ENCODE results near the gene RAB27A. TPM values are rescaled to one million over a fixed set of nuclear protein-coding genes. Genes with fewer than 3 reads are reported as not detected.

RAB27A gene
- total RNA-seq, 1 donor from 2014 or later, result 17.8 TPM

- DNase-seq (ENCODE audit: low read depth), result no peak
- TF ChIP-seq CTCF (IDR thresholded peaks at IDR 0.05; ENCODE audit: insufficient read depth, low read depth, low read length) (no peak), EZH2 (IDR thresholded peaks at IDR 0.05; ENCODE audit: insufficient read depth, low read length) (no peak)
- Mint-ChIP-seq H3K27me3 (ENCODE audit: low read depth, unreplicated experiment) (no peaks in the 10 kb centered on the region), H3K36me3 (ENCODE audit: low read depth, unreplicated experiment) (no peaks in the 10 kb centered on the region), H3K4me3 (ENCODE audit: unreplicated experiment) (no peak overlapping the region), H3K27ac (ENCODE audit: unreplicated experiment) (no peak overlapping the region), H3K4me1 (ENCODE audit: low read depth, unreplicated experiment) (peaks cover 13% of the 10 kb centered on the region), H3K9me3 (ENCODE audit: unreplicated experiment) (no peaks in the 10 kb centered on the region)
- Histone ChIP-seq H3K4me2 (ENCODE audit: low read length) (no peak overlapping the region), H3K4me1 (ENCODE audit: insufficient read depth, low read length) (peaks cover 8% of the 10 kb centered on the region), H2AFZ (ENCODE audit: low read depth, low read length) (no peak overlapping the region), H3K9ac (ENCODE audit: low read length) (no peak overlapping the region), H3K36me3 (ENCODE audit: insufficient read depth, low read length) (no peaks in the 10 kb centered on the region), H4K20me1 (ENCODE audit: insufficient read depth, low read length) (no peaks in the 10 kb centered on the region), H3K79me2 (ENCODE audit: insufficient read depth, low read length) (no peaks in the 10 kb centered on the region), H3K9me3 (ENCODE audit: insufficient read depth, low read depth, low read length) (no peaks in the 10 kb centered on the region), H3K4me3 (ENCODE audit: insufficient read depth, low read depth, low read length) (no peak overlapping the region), H3K27ac (ENCODE audit: low read depth, low read length) (no peak overlapping the region), H3K27me3 (ENCODE audit: insufficient read depth, low read length) (no peaks in the 10 kb centered on the region)
- no peak for FAIRE-seq
Measured at GRCh38 chr15:55248895-55249294, 40.7 kb downstream of the RAB27A start.

- DNase-seq (ENCODE audit: low read depth) (no peak), FAIRE-seq (no peak)
- H3K27ac ChIP-seq (ENCODE audit: low read depth, low read length), result no peak overlapping the region
- no peak overlapping the region for H3K27ac Mint-ChIP-seq (ENCODE audit: unreplicated experiment)
- no peak overlapping the region for H3K9ac ChIP-seq (ENCODE audit: low read length)
- H3K9me3 ChIP-seq (ENCODE audit: insufficient read depth, low read depth, low read length), result no peaks in the 10 kb centered on the region
- no peak overlapping the region for H3K4me3 ChIP-seq (ENCODE audit: insufficient read depth, low read depth, low read length)
- no peaks in the 10 kb centered on the region for H3K9me3 Mint-ChIP-seq (ENCODE audit: unreplicated experiment)
- H3K27me3 Mint-ChIP-seq (ENCODE audit: low read depth, unreplicated experiment), result no peaks in the 10 kb centered on the region
- H3K4me2 ChIP-seq (ENCODE audit: low read length), result no peak overlapping the region
- H3K27me3 ChIP-seq (ENCODE audit: insufficient read depth, low read length), result no peaks in the 10 kb centered on the region
- peaks cover 6% of the 10 kb centered on the region for H3K4me1 Mint-ChIP-seq (ENCODE audit: low read depth, unreplicated experiment)
- H3K36me3 ChIP-seq (ENCODE audit: insufficient read depth, low read length), result no peaks in the 10 kb centered on the region
- H3K36me3 Mint-ChIP-seq (ENCODE audit: low read depth, unreplicated experiment), result no peaks in the 10 kb centered on the region
- no peak for TF ChIP-seq EZH2 (IDR thresholded peaks at IDR 0.05; ENCODE audit: insufficient read depth, low read length)
- no peak for TF ChIP-seq CTCF (IDR thresholded peaks at IDR 0.05; ENCODE audit: insufficient read depth, low read depth, low read length)
- no peaks in the 10 kb centered on the region for H4K20me1 ChIP-seq (ENCODE audit: insufficient read depth, low read length)
- H3K79me2 ChIP-seq (ENCODE audit: insufficient read depth, low read length), result no peaks in the 10 kb centered on the region
- H3K4me3 Mint-ChIP-seq (ENCODE audit: unreplicated experiment), result no peak overlapping the region
- H3K4me1 ChIP-seq (ENCODE audit: insufficient read depth, low read length), result no peaks in the 10 kb centered on the region
- no peak overlapping the region for H2AFZ ChIP-seq (ENCODE audit: low read depth, low read length)
Measured at GRCh38 chr15:55247766-55248427, 41.7 kb downstream of the RAB27A start.

DNA sequence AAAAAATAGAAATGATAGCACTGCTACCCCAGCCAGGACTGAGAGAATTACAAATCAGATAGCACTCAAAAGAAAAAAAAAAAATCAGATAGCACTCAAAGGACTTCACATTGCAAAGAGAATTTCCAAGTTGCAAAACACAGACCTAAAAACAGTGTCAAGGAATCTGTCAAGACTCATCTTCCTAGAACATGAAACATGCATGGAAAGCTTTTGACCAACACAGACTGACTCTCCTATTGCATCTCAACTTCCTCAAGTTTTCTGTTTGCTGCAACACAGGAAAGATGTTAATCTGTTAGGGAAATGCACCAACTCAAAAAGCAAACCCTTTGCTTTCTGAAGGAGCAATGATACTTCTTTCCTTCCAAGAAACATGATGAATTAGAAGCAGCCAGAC, 42.3 kb downstream of the RAB27A start:
- Histone ChIP-seq H3K4me1 (ENCODE audit: insufficient read depth, low read length) (no peaks in the 10 kb centered on the region), H3K36me3 (ENCODE audit: insufficient read depth, low read length) (no peaks in the 10 kb centered on the region), H4K20me1 (ENCODE audit: insufficient read depth, low read length) (no peaks in the 10 kb centered on the region), H3K27ac (ENCODE audit: low read depth, low read length) (no peak overlapping the region), H3K79me2 (ENCODE audit: insufficient read depth, low read length) (no peaks in the 10 kb centered on the region), H3K4me2 (ENCODE audit: low read length) (no peak overlapping the region), H2AFZ (ENCODE audit: low read depth, low read length) (no peak overlapping the region), H3K27me3 (ENCODE audit: insufficient read depth, low read length) (no peaks in the 10 kb centered on the region), H3K9ac (ENCODE audit: low read length) (no peak overlapping the region), H3K9me3 (ENCODE audit: insufficient read depth, low read depth, low read length) (no peaks in the 10 kb centered on the region), H3K4me3 (ENCODE audit: insufficient read depth, low read depth, low read length) (no peak overlapping the region)
- Mint-ChIP-seq H3K4me1 (ENCODE audit: low read depth, unreplicated experiment) (peaks cover 6% of the 10 kb centered on the region), H3K9me3 (ENCODE audit: unreplicated experiment) (no peaks in the 10 kb centered on the region), H3K36me3 (ENCODE audit: low read depth, unreplicated experiment) (no peaks in the 10 kb centered on the region), H3K27ac (ENCODE audit: unreplicated experiment) (no peak overlapping the region), H3K4me3 (ENCODE audit: unreplicated experiment) (no peak overlapping the region), H3K27me3 (ENCODE audit: low read depth, unreplicated experiment) (no peaks in the 10 kb centered on the region)
- DNase-seq (ENCODE audit: low read depth) (no peak), FAIRE-seq (no peak)
- TF ChIP-seq CTCF (IDR thresholded peaks at IDR 0.05; ENCODE audit: insufficient read depth, low read depth, low read length), result no peak
- TF ChIP-seq EZH2 (IDR thresholded peaks at IDR 0.05; ENCODE audit: insufficient read depth, low read length), result no peak

Data from astrocyte (in vitro differentiated cells and primary cell).